GM23338 (cell line): ENCODE data around the gene FCN1. TPM values are rescaled to one million over a fixed set of nuclear protein-coding genes. Genes with fewer than 3 reads are reported as not detected.

ENCODE experiments used
- ATAC-seq: fragments of 200-7000 bp; cut with Tn5 transposase; 3 replicates; pipeline ENCODE4 v1.9.1; 2020
- DNase-seq: peaks from one replicate; pipeline ENCODE4 v3.0.0-alpha.2; 2015; ENCODE audit warnings: low spot score
- H2AFZ ChIP-seq: fragments of 200-600 bp; sonication (generic); 2 replicates; pipeline ENCODE4 v1.8.0; 2016; ENCODE audit warnings: antibody characterized with exemption, mild to moderate bottlenecking, moderate library complexity
- H3F3A ChIP-seq: fragments of 200-600 bp; sonication (generic); replicated peaks from 2 replicates; pipeline ENCODE4 v1.8.0; 2017; ENCODE audit warnings: antibody characterized with exemption, mixed run types, low read depth
- H3K27ac ChIP-seq: fragments of 200-600 bp; sonication (generic); 2 replicates; pipeline ENCODE4 v1.6.1; 2016; ENCODE audit warnings: low read depth
- H3K27me3 ChIP-seq: fragments of 200-600 bp; sonication (generic); 2 replicates; pipeline ENCODE4 v1.8.0; 2016; ENCODE audit warnings: mild to moderate bottlenecking, mixed run types, moderate library complexity; ENCODE audit not compliant: insufficient read depth
- H3K36me3 ChIP-seq: fragments of 200-600 bp; sonication (generic); 2 replicates; pipeline ENCODE4 v1.8.0; 2016; ENCODE audit warnings: mild to moderate bottlenecking; ENCODE audit not compliant: insufficient read depth
- H3K4me1 ChIP-seq: fragments of 200-600 bp; sonication (generic); 2 replicates; pipeline ENCODE4 v1.8.0; 2016; ENCODE audit warnings: mild to moderate bottlenecking, moderate library complexity; ENCODE audit not compliant: insufficient read depth
- H3K4me2 ChIP-seq: fragments of 200-600 bp; sonication (generic); 2 replicates; pipeline ENCODE4 v1.7.1; 2017; ENCODE audit warnings: mixed run types
- H3K4me3 ChIP-seq: fragments of 200-600 bp; sonication (generic); 2 replicates; pipeline ENCODE4 v1.6.1; 2016; ENCODE audit warnings: mixed run types
- H3K79me2 ChIP-seq: fragments of 200-600 bp; sonication (generic); replicated peaks from 2 replicates; pipeline ENCODE4 v1.8.0; 2017; ENCODE audit warnings: mild to moderate bottlenecking; ENCODE audit not compliant: insufficient read depth
- H3K9me2 ChIP-seq: fragments of 200-600 bp; sonication (generic); 2 replicates; pipeline ENCODE4 v1.8.0; 2017; ENCODE audit not compliant: insufficient read depth
- H4K20me1 ChIP-seq: fragments of 200-600 bp; sonication (generic); replicated peaks from 2 replicates; pipeline ENCODE4 v1.8.0; 2017; ENCODE audit warnings: mild to moderate bottlenecking; ENCODE audit not compliant: insufficient read depth
- H3K27ac Mint-ChIP-seq: 2 replicates; pipeline ENCODE4 v1.8.0; 2020; ENCODE audit warnings: inconsistent platforms, mild to moderate bottlenecking, moderate library complexity, mixed read lengths
- H3K27me3 Mint-ChIP-seq: 3 replicates; pipeline ENCODE4 v1.8.0; 2022; ENCODE audit warnings: low read depth, mild to moderate bottlenecking, moderate library complexity, mixed read lengths, inconsistent platforms; ENCODE audit not compliant: insufficient read depth, poor library complexity
- H3K36me3 Mint-ChIP-seq: 3 replicates; pipeline ENCODE4 v1.8.0; 2021; ENCODE audit warnings: low read depth, mild to moderate bottlenecking, inconsistent platforms, moderate library complexity, mixed read lengths
- H3K4me1 Mint-ChIP-seq: 3 replicates; pipeline ENCODE4 v1.8.0; 2020; ENCODE audit warnings: mild to moderate bottlenecking, inconsistent platforms, mixed read lengths
- H3K4me3 Mint-ChIP-seq: 3 replicates; pipeline ENCODE4 v1.8.0; 2021; ENCODE audit warnings: moderate library complexity, mild to moderate bottlenecking, inconsistent platforms, mixed read lengths
- H3K9me3 Mint-ChIP-seq: 3 replicates; pipeline ENCODE4 v1.8.0; 2020; ENCODE audit warnings: moderate library complexity, mild to moderate bottlenecking, inconsistent platforms, mixed read lengths
- EZH2 ChIP-seq: fragments of 200-600 bp; sonication (generic); IDR thresholded peaks from one replicate; pipeline ENCODE4 v1.8.0; 2017; ENCODE audit warnings: antibody characterized with exemption, mild to moderate bottlenecking, low read depth; ENCODE audit not compliant: unreplicated experiment
- JUNB ChIP-seq: IDR thresholded peaks from one replicate; pipeline ENCODE4 v1.6.1; 2016; ENCODE audit warnings: antibody characterized with exemption; ENCODE audit not compliant: unreplicated experiment
- NANOG ChIP-seq: IDR thresholded peaks from 2 replicates; pipeline ENCODE4 v1.6.1; 2016; ENCODE audit warnings: antibody characterized with exemption, borderline replicate concordance
- POLR2AphosphoS5 ChIP-seq: IDR thresholded peaks from 2 replicates; pipeline ENCODE4 v1.6.1; 2016; ENCODE audit warnings: antibody characterized with exemption, low read depth
- REST ChIP-seq: IDR thresholded peaks from one replicate; pipeline ENCODE4 v1.6.1; 2018; ENCODE audit warnings: antibody characterized with exemption; ENCODE audit not compliant: unreplicated experiment
- STAT1 ChIP-seq: IDR thresholded peaks from one replicate; pipeline ENCODE4 v1.6.1; 2016; ENCODE audit warnings: antibody characterized with exemption; ENCODE audit not compliant: unreplicated experiment
- ZNF114 ChIP-seq: fragments of 250-450 bp; sonication (Bioruptor Pico); IDR thresholded peaks from 2 replicates; pipeline ENCODE4 v1.5.0; 2020; ENCODE audit warnings: mild to moderate bottlenecking, moderate library complexity
- ZNF331 ChIP-seq: fragments of 250-450 bp; sonication (Bioruptor Pico); IDR thresholded peaks from 2 replicates; pipeline ENCODE4 v1.5.0; 2020; ENCODE audit warnings: low read depth, mild to moderate bottlenecking, moderate library complexity
- ZNF462 ChIP-seq: fragments of 250-450 bp; sonication (Bioruptor Pico); IDR thresholded peaks from 2 replicates; pipeline ENCODE4 v1.5.0; 2020; ENCODE audit warnings: mild to moderate bottlenecking, moderate library complexity
- polyA plus RNA-seq: library from polyadenylated mRNA; unstranded; fragments of >200 nt; fragmentation: Nextera tagmentation; extraction: Ambion mirVana; gene quantifications from 2 replicates; pipeline ENCODE4 v1.2.1, GENCODE V29; 2016
- total RNA-seq: library from RNA; depleted of rRNA; stranded (reverse); fragments of >200 nt; shearing (Covaris generic); gene quantifications from 2 replicates; pipeline ENCODE4 v1.2.3, GENCODE V29; 2014

The FCN1 gene
- total and polyA plus RNA-seq, 2 experiments from 2014 or later, result not detected

- Histone ChIP-seq H3K4me2 (no peak overlapping the region), H3K9me2 (0 out of 2 replicates have a peak, but pooled peaks cover 3% of the 10 kb centered on the region), H3K27me3 (no peaks in the 10 kb centered on the region), H4K20me1 (no peaks in the 10 kb centered on the region), H3K4me1 (no peaks in the 10 kb centered on the region), H3F3A (no peaks in the 10 kb centered on the region), H2AFZ (no peak overlapping the region), H3K4me3 (no peak overlapping the region), H3K27ac (no peak overlapping the region), H3K79me2 (no peaks in the 10 kb centered on the region), H3K36me3 (no peaks in the 10 kb centered on the region)
- ATAC-seq (no peak), DNase-seq (no peak)
- Mint-ChIP-seq H3K4me3 (no peak overlapping the region), H3K4me1 (no peaks in the 10 kb centered on the region; the same call in 2 of the 3 replicates), H3K27ac (no peak overlapping the region), H3K36me3 (no peaks in the 10 kb centered on the region), H3K27me3 (no peaks in the 10 kb centered on the region), H3K9me3 (no peaks in the 10 kb centered on the region)
- TF ChIP-seq POLR2AphosphoS5 (no peak), EZH2 (no peak), JUNB (no peak), STAT1 (no peak), NANOG (no peak), ZNF462 (CRISPR knock-in tag) (no peak), ZNF331 (CRISPR knock-in tag) (no peak), REST (no peak), ZNF114 (CRISPR knock-in tag) (no peak)
Observed at GRCh38 chr9:134950386-134951210, 32.9 kb upstream of the FCN1 start.
